HL-60 (cell line): Measurements from ENCODE around the gene DDX56.

Experiments
- POLR2AphosphoS5 ChIP-seq: IDR thresholded peaks from 2 replicates; pipeline ENCODE4 v1.6.1; 2012; ENCODE audit warnings: low read depth
- TF ChIP-seq, protein P1 (sequence below): IDR thresholded peaks from one replicate; pipeline ENCODE4 v1.5.1; 2011; ENCODE audit warnings: low read length, control low read depth, inconsistent platforms; ENCODE audit not compliant: insufficient read depth
- TF ChIP-seq, protein P2 (sequence below): IDR thresholded peaks from 2 replicates; pipeline ENCODE4 v1.6.1; 2012; ENCODE audit warnings: low read depth; ENCODE audit not compliant: insufficient replicate concordance

DNA sequence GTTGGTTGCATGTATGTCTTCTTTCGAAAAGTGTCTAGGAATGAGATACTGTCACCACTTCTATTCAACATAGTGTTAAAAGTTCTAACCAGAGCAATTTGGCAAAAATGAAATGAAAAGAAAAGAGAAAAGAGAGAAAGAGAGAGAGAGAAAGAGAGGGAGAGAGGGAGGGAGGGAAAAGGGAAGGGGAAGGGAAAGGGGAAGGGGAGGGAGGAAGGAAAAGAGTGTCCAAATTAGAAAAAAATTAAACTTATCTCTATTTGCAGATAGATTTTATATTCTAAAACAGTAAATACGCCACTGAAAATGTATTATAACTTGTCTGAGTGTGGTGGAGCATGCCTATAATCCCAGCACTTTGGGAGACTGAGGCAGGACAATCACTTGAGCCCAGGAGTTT, 16.2 kb downstream of the DDX56 start:
- TF ChIP-seq, protein P1, sequence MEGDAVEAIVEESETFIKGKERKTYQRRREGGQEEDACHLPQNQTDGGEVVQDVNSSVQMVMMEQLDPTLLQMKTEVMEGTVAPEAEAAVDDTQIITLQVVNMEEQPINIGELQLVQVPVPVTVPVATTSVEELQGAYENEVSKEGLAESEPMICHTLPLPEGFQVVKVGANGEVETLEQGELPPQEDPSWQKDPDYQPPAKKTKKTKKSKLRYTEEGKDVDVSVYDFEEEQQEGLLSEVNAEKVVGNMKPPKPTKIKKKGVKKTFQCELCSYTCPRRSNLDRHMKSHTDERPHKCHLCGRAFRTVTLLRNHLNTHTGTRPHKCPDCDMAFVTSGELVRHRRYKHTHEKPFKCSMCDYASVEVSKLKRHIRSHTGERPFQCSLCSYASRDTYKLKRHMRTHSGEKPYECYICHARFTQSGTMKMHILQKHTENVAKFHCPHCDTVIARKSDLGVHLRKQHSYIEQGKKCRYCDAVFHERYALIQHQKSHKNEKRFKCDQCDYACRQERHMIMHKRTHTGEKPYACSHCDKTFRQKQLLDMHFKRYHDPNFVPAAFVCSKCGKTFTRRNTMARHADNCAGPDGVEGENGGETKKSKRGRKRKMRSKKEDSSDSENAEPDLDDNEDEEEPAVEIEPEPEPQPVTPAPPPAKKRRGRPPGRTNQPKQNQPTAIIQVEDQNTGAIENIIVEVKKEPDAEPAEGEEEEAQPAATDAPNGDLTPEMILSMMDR = no peak
- TF ChIP-seq, protein P2, sequence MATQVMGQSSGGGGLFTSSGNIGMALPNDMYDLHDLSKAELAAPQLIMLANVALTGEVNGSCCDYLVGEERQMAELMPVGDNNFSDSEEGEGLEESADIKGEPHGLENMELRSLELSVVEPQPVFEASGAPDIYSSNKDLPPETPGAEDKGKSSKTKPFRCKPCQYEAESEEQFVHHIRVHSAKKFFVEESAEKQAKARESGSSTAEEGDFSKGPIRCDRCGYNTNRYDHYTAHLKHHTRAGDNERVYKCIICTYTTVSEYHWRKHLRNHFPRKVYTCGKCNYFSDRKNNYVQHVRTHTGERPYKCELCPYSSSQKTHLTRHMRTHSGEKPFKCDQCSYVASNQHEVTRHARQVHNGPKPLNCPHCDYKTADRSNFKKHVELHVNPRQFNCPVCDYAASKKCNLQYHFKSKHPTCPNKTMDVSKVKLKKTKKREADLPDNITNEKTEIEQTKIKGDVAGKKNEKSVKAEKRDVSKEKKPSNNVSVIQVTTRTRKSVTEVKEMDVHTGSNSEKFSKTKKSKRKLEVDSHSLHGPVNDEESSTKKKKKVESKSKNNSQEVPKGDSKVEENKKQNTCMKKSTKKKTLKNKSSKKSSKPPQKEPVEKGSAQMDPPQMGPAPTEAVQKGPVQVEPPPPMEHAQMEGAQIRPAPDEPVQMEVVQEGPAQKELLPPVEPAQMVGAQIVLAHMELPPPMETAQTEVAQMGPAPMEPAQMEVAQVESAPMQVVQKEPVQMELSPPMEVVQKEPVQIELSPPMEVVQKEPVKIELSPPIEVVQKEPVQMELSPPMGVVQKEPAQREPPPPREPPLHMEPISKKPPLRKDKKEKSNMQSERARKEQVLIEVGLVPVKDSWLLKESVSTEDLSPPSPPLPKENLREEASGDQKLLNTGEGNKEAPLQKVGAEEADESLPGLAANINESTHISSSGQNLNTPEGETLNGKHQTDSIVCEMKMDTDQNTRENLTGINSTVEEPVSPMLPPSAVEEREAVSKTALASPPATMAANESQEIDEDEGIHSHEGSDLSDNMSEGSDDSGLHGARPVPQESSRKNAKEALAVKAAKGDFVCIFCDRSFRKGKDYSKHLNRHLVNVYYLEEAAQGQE = no peak
- TF ChIP-seq POLR2AphosphoS5 = no peak
